GM23248 (cell line): ENCODE results near the gene CCL23. TPM values are rescaled to one million over a fixed set of nuclear protein-coding genes. Genes with fewer than 3 reads are reported as not detected.

Source experiments
- DNase-seq: peaks from one replicate; pipeline ENCODE4 v3.0.0-alpha.2; 2015
- H2AFZ ChIP-seq: fragments of 200-600 bp; sonication (generic); 2 replicates; pipeline ENCODE4 v1.6.1; 2016; ENCODE audit warnings: antibody characterized with exemption
- H3F3A ChIP-seq: fragments of 200-600 bp; sonication (generic); 2 replicates; pipeline ENCODE4 v1.6.1; 2016; ENCODE audit warnings: mild to moderate bottlenecking, antibody characterized with exemption, mixed run types; ENCODE audit not compliant: insufficient read depth
- H3K27ac ChIP-seq: fragments of 200-600 bp; sonication (generic); 2 replicates; pipeline ENCODE4 v1.5.1; 2016; ENCODE audit warnings: mild to moderate bottlenecking
- H3K27me3 ChIP-seq: fragments of 200-600 bp; sonication (generic); replicated peaks from 2 replicates; pipeline ENCODE4 v1.6.1; 2016; ENCODE audit warnings: mild to moderate bottlenecking; ENCODE audit not compliant: insufficient read depth
- H3K36me3 ChIP-seq: fragments of 200-600 bp; sonication (generic); 2 replicates; pipeline ENCODE4 v1.6.1; 2016; ENCODE audit warnings: low read depth, mild to moderate bottlenecking
- H3K4me1 ChIP-seq: fragments of 200-600 bp; sonication (generic); 2 replicates; pipeline ENCODE4 v1.6.1; 2016; ENCODE audit warnings: mild to moderate bottlenecking; ENCODE audit not compliant: insufficient read depth
- H3K4me2 ChIP-seq: fragments of 200-600 bp; sonication (generic); one replicate; pipeline ENCODE4 v1.6.1; 2016; ENCODE audit warnings: mild to moderate bottlenecking; ENCODE audit not compliant: unreplicated experiment
- H3K4me3 ChIP-seq: fragments of 200-600 bp; sonication (generic); 2 replicates; pipeline ENCODE4 v1.5.1; 2016; ENCODE audit warnings: mild to moderate bottlenecking
- H3K79me2 ChIP-seq: fragments of 200-600 bp; sonication (generic); 2 replicates; pipeline ENCODE4 v1.6.1; 2016; ENCODE audit warnings: mild to moderate bottlenecking; ENCODE audit not compliant: insufficient read depth
- H3K9ac ChIP-seq: fragments of 200-600 bp; sonication (generic); 2 replicates; pipeline ENCODE4 v1.6.1; 2016; ENCODE audit warnings: mild to moderate bottlenecking
- H3K9me2 ChIP-seq: fragments of 200-600 bp; sonication (generic); 2 replicates; pipeline ENCODE4 v1.6.1; 2016; ENCODE audit warnings: mixed run types, mild to moderate bottlenecking, moderate library complexity; ENCODE audit not compliant: insufficient read depth
- H3K9me3 ChIP-seq: fragments of 200-600 bp; sonication (generic); one replicate; pipeline ENCODE4 v1.6.1; 2017; ENCODE audit warnings: low read depth
- H4K20me1 ChIP-seq: fragments of 200-600 bp; sonication (generic); 2 replicates; pipeline ENCODE4 v1.6.0; 2016; ENCODE audit not compliant: insufficient read depth
- EZH2 ChIP-seq: fragments of 200-600 bp; sonication (generic); IDR thresholded peaks from 2 replicates; pipeline ENCODE4 v1.6.1; 2018; ENCODE audit warnings: antibody characterized with exemption, mild to moderate bottlenecking; ENCODE audit not compliant: insufficient read depth, poor library complexity, severe bottlenecking
- EZH2phosphoT487 ChIP-seq: fragments of 200-600 bp; sonication (generic); IDR thresholded peaks from 2 replicates; pipeline ENCODE4 v1.6.1; 2018; ENCODE audit warnings: antibody characterized with exemption, moderate library complexity, mild to moderate bottlenecking, low read depth; ENCODE audit not compliant: insufficient read depth
- WGBS, 2 experiments: methylation state at CpG; one replicate each; pipeline ENCODE4 v1.1.6; 2015 to 2017; ENCODE audit warnings: low lambda C conversion rate in 2 of 2, low coverage in 1 of 2; ENCODE audit errors: missing lambda C conversion rate in 2 of 2; 5-methylcytosine and 5-hydroxymethylcytosine counted together
- in situ Hi-C: fragments of 300-500 bp; cut with MboI; formaldehyde crosslinking; loops from 2 replicates; pipeline ENCODE4 v1.15.0; 2020
- polyA plus RNA-seq: library from polyadenylated mRNA; unstranded; fragments of >200 nt; fragmentation: Nextera tagmentation; extraction: Ambion mirVana; gene quantifications from 2 replicates; pipeline ENCODE4 v1.2.1, GENCODE V29; 2016
- total RNA-seq: library from RNA; depleted of rRNA; stranded (reverse); fragments of >200 nt; shearing (Covaris generic); gene quantifications from 2 replicates; pipeline ENCODE4 v1.2.3, GENCODE V29; 2014

The CCL23 gene
- total and polyA plus RNA-seq, 2 experiments from 2014 or later, result not detected

- Histone ChIP-seq H2AFZ (no peak overlapping the region), H3K27ac (no peak overlapping the region), H3K79me2 (no peaks in the 10 kb centered on the region), H3K9me3 (no peaks in the 10 kb centered on the region), H3K4me1 (no peaks in the 10 kb centered on the region), H3F3A (no peaks in the 10 kb centered on the region), H3K27me3 (no peaks in the 10 kb centered on the region), H3K4me3 (no peak overlapping the region), H3K9me2 (no peaks in the 10 kb centered on the region), H4K20me1 (no peaks in the 10 kb centered on the region), H3K9ac (no peak overlapping the region), H3K36me3 (no peaks in the 10 kb centered on the region), H3K4me2 (no peak overlapping the region)
- DNase-seq, result no peak
- in situ Hi-C loops, result no loop called here
- WGBS, 2 experiments, result 51 to 55% methylated on average over 6 of the region's 6 CpGs
- TF ChIP-seq EZH2phosphoT487 (no peak), EZH2 (no peak)
Observed at GRCh38 chr17:36001862-36002603, 15.7 kb downstream of the CCL23 start.

DNA sequence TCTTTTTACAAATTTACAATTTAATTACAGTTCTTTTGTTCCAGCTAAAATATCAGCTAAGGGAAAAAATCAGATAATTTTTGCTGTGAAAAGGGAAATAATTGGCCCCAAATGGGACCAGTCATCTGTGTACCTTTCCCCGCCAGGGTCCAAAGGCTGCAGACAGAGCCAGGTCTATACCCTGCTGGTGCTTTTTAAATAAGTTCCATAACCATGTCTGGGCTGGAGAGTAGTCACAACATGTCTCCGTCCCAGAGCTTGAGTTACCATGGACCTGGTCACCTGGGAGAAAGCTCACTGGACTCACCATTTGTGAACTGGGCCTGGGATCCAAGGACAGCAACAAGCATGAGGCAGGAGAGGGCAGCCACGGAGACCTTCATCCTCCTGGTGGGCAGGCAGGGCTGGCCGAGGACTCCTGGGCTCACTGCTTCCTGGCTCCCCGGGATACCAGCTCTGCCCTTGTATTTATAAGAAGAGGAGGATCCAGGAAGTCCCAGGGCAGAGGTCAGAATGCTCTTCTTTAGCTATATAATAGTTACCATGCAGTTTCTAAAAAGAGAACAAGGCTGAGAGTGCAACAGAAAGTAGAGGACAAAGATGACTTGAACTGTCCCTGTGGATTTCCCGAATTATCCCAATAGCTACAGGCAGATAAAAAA, 16.5 kb downstream of the CCL23 start, which contains the start of gene CCL15:
Gene CCL15 (minus strand): TSS at position 444 of the 662 bp plus-strand sequence. CDS start 61 bp downstream, at position 383.
- Histone ChIP-seq H3K36me3 (no peaks in the 10 kb centered on the region), H3K4me1 (no peaks in the 10 kb centered on the region), H3K27me3 (no peaks in the 10 kb centered on the region; the same call in 1 of the 2 replicates), H3K9me2 (no peaks in the 10 kb centered on the region), H3K9ac (no peak within 1 kb of the TSS), H3K79me2 (no peaks in the 10 kb centered on the region), H3K27ac (no peak within 1 kb of the TSS), H4K20me1 (no peaks in the 10 kb centered on the region), H2AFZ (no peak within 1 kb of the TSS), H3K4me2 (no peak within 1 kb of the TSS), H3K4me3 (no peak within 1 kb of the TSS), H3F3A (no peaks in the 10 kb centered on the region), H3K9me3 (no peaks in the 10 kb centered on the region)
- in situ Hi-C loops, result no loop called here
- 45% methylated on average over 6 of the region's 6 CpGs for WGBS, 2 experiments
- TF ChIP-seq EZH2phosphoT487 (no peak), EZH2 (no peak)
- DNase-seq, result no peak

- no peaks in the 10 kb centered on the region for H3K4me1 ChIP-seq
- no peaks in the 10 kb centered on the region for H3K9me3 ChIP-seq
- H2AFZ ChIP-seq, result no peak overlapping the region
- H3K9ac ChIP-seq, result no peak overlapping the region
- no peak overlapping the region for H3K4me3 ChIP-seq
- no peak for TF ChIP-seq EZH2
- no peak overlapping the region for H3K4me2 ChIP-seq
- in situ Hi-C loops, result no loop called here
- no peaks in the 10 kb centered on the region for H3K36me3 ChIP-seq
- WGBS, 2 experiments, result 39 to 44% methylated on average over 6 of the region's 6 CpGs
- no peaks in the 10 kb centered on the region for H3K9me2 ChIP-seq
- H3K79me2 ChIP-seq, result no peaks in the 10 kb centered on the region
- DNase-seq, result no peak
- H3K27ac ChIP-seq, result no peak overlapping the region
- H4K20me1 ChIP-seq, result no peaks in the 10 kb centered on the region
- no peaks in the 10 kb centered on the region; the same call in 1 of the 2 replicates for H3K27me3 ChIP-seq
- no peaks in the 10 kb centered on the region for H3F3A ChIP-seq
Observed at GRCh38 chr17:36000732-36001109, 17.1 kb downstream of the CCL23 start.

- Histone ChIP-seq H3K4me2 (no peak overlapping the region), H3F3A (no peaks in the 10 kb centered on the region), H3K9me2 (no peaks in the 10 kb centered on the region), H2AFZ (no peak overlapping the region), H3K4me1 (no peaks in the 10 kb centered on the region), H3K79me2 (no peaks in the 10 kb centered on the region), H3K9me3 (no peaks in the 10 kb centered on the region), H3K9ac (no peak overlapping the region), H3K36me3 (no peaks in the 10 kb centered on the region), H3K27me3 (no peaks in the 10 kb centered on the region; the same call in 1 of the 2 replicates), H3K27ac (no peak overlapping the region), H3K4me3 (no peak overlapping the region), H4K20me1 (no peaks in the 10 kb centered on the region)
- no peak for TF ChIP-seq EZH2
- DNase-seq, result no peak
- WGBS, 2 experiments, result 33 to 65% methylated on average over 1 of the region's 1 CpG
- in situ Hi-C loops, result no loop called here
Observed at GRCh38 chr17:35998756-35999155, 19.0 kb downstream of the CCL23 start.
